Sigmoid colon (tissue), 7 donors: Measurements from ENCODE around the gene TYMS. TPM values are rescaled to one million over a fixed set of nuclear protein-coding genes. Genes with fewer than 3 reads are reported as not detected.

Experiments used
- DNase-seq: peaks from one replicate; pipeline ENCODE4 v3.0.0-alpha.2; 2019
- H3K27ac ChIP-seq, 4 donors: fragments of 200-600 bp; sonication (generic); one replicate each; pipeline ENCODE4 v1.5.1; 2016 to 2019; ENCODE audit warnings: mild to moderate bottlenecking in 1 of 4
- H3K27me3 ChIP-seq, 3 donors: fragments of 200-600 bp; sonication (generic); one replicate each; pipeline ENCODE4 v1.5.1; 2019; ENCODE audit warnings: mild to moderate bottlenecking in 1 of 3
- H3K36me3 ChIP-seq, 4 donors: fragments of 200-600 bp; sonication (generic); one replicate each; pipeline ENCODE4 v1.5.1; 2016 to 2019
- H3K4me1 ChIP-seq, 4 donors: fragments of 200-600 bp; sonication (generic); one replicate each; pipeline ENCODE4 v1.5.1; 2017 to 2019
- H3K4me3 ChIP-seq, 4 donors: fragments of 200-600 bp; sonication (generic); one replicate each; pipeline ENCODE4 v1.5.1; 2017 to 2019; ENCODE audit warnings: mild to moderate bottlenecking in 2 of 4, moderate library complexity in 1 of 4
- H3K9me3 ChIP-seq, 4 donors: fragments of 200-600 bp in 3 of 4; sonication (generic) in 3 of 4; one replicate each; pipeline versions ENCODE4 v1.5.1 to v1.6.1; 2013 to 2019
- CTCF ChIP-seq, 4 experiments: fragments of 450-650 bp in 3 of 4; fragments of 200-600 bp in 1 of 4; IDR thresholded peaks; one replicate each; pipeline ENCODE4 v1.5.1; 2016 to 2019; ENCODE audit warnings: antibody characterized with exemption in 4 of 4, mild to moderate bottlenecking in 3 of 4, moderate library complexity in 2 of 4
- EP300 ChIP-seq, 4 donors: sonication (generic); formaldehyde crosslinking; IDR thresholded peaks; one replicate each; pipeline ENCODE4 v1.6.1; 2017; ENCODE audit warnings: antibody characterized with exemption in 4 of 4
- POLR2A ChIP-seq, 2 donors: fragments of 450-650 bp; IDR thresholded peaks; one replicate each; pipeline ENCODE4 v1.6.1; 2016; ENCODE audit warnings: antibody characterized with exemption in 2 of 2, mild to moderate bottlenecking in 2 of 2, moderate library complexity in 2 of 2
- POLR2AphosphoS5 ChIP-seq, 4 donors: sonication (generic); formaldehyde crosslinking; IDR thresholded peaks; one replicate each; pipeline ENCODE4 v1.6.1; 2017; ENCODE audit warnings: antibody characterized with exemption in 4 of 4
- WGBS, 2 donors: extraction: QIAGEN DNeasy Blood & Tissue Kit; methylation state at CpG; one replicate each; pipeline ENCODE4 v1.1.7; 2013; 5-methylcytosine and 5-hydroxymethylcytosine counted together
- intact Hi-C: fragments of 100-400 bp; cut with DNase I; formaldehyde crosslinking; loops from one replicate; pipeline ENCODE4 v1.15.1; 2023
- polyA plus RNA-seq, 3 donors: library from polyadenylated mRNA; stranded (reverse); fragments of 200-250 nt; gene quantifications; one replicate each; pipeline ENCODE4 v1.2.3, GENCODE V29; 2013
- total RNA-seq, 4 donors: library from RNA; depleted of rRNA; stranded (reverse); fragments of >200 nt; gene quantifications; one replicate each; pipeline ENCODE4 v1.1.0, GENCODE V29; 2016
- donor health status: healthy with polysubstance abuse.
- donor health status: Bipolar disorder and iron deficiency.
- donor health status: healthy.

The TYMS gene
- total and polyA plus RNA-seq, 7 donors = 0.55 to 62.0 (median 3.0) TPM

GRCh38 chr18:671405-671804 lies 14.0 kb downstream of the TYMS start:
- DNase-seq = no peak
- intact Hi-C loops = no loop called here
- peaks cover 0 to 28% (median 23%) of the 10 kb centered on the region in 4 donors for H3K4me1 ChIP-seq
- H3K27me3 ChIP-seq = no peaks in the 10 kb centered on the region
- no peak overlapping the region for H3K27ac ChIP-seq
- no peak overlapping the region for H3K4me3 ChIP-seq
- peaks cover 0 to 13% (median 0%) of the 10 kb centered on the region in 4 donors for H3K36me3 ChIP-seq
- no peak for TF ChIP-seq POLR2A (IDR thresholded peaks at IDR 0.05)
- no peak for TF ChIP-seq CTCF (IDR thresholded peaks at IDR 0.05)
- TF ChIP-seq POLR2AphosphoS5 (IDR thresholded peaks at IDR 0.05) = no peak
- no peak for TF ChIP-seq EP300 (IDR thresholded peaks at IDR 0.05)
- WGBS, 2 donors = 77 to 94% methylated on average over 1 of the region's 1 CpG
- H3K9me3 ChIP-seq = no peaks in the 10 kb centered on the region

- Histone ChIP-seq H3K4me3 (no peak overlapping the region), H3K9me3 (no peaks in the 10 kb centered on the region), H3K27ac (peak overlapping the region in 3 of 4 donors; percentile 30 to 51 (median 48)), H3K4me1 (peaks cover 0 to 28% (median 23%) of the 10 kb centered on the region in 4 donors), H3K36me3 (peaks cover 0 to 31% (median 0%) of the 10 kb centered on the region in 4 donors), H3K27me3 (no peaks in the 10 kb centered on the region)
- intact Hi-C loops = no loop called here
- no peak for DNase-seq
- TF ChIP-seq POLR2AphosphoS5 (IDR thresholded peaks at IDR 0.05) (no peak), POLR2A (IDR thresholded peaks at IDR 0.05) (no peak), CTCF (IDR thresholded peaks at IDR 0.05) (no peak), EP300 (IDR thresholded peaks at IDR 0.05) (no peak)
- WGBS, 2 donors = 88% methylated on average over 3 of the region's 3 CpGs
Observed at GRCh38 chr18:673317-673716, 15.9 kb downstream of the TYMS start.

DNA sequence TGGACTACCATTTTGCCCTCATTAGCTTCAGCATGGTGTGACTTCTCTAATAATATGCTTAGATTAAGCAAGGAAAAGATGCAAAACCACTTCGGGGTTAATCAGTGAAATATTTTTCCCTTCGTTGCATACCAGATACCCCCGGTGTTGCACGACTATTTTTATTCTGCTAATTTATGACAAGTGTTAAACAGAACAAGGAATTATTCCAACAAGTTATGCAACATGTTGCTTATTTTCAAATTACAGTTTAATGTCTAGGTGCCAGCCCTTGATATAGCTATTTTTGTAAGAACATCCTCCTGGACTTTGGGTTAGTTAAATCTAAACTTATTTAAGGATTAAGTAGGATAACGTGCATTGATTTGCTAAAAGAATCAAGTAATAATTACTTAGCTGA lies 16.3 kb downstream of the TYMS start:
- peak overlapping the region in 3 of 4 donors; percentile 30 to 48 (median 39) for H3K27ac ChIP-seq

DNA sequence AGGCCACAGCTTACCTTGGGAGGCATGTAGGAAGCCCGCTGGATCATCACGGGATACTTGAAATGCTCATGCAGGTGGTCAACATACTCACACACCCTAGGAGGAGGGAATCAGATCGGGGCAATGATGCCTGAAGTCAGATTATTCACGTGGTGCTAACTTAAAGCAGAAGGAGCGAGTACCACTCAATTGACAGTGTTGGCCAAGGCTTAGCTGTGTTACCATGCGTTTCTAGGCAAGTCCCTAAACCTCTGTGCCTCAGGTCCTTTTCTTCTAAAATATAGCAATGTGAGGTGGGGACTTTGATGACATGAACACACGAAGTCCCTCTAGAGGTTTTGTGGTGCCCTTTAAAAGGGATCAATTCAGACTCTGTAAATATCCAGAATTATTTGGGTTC lies 17.9 kb downstream of the TYMS start:
- H3K36me3 ChIP-seq = peaks cover 0 to 49% (median 2%) of the 10 kb centered on the region in 4 donors
- no peaks in the 10 kb centered on the region for H3K27me3 ChIP-seq
- H3K4me3 ChIP-seq = no peak overlapping the region
- peaks cover 0 to 28% (median 23%) of the 10 kb centered on the region in 4 donors for H3K4me1 ChIP-seq
- no peaks in the 10 kb centered on the region for H3K9me3 ChIP-seq
- WGBS, 2 donors = 93% methylated on average over 7 of the region's 7 CpGs
- DNase-seq = no peak
- intact Hi-C loops = no loop called here
- H3K27ac ChIP-seq = no peak overlapping the region
- TF ChIP-seq EP300 (IDR thresholded peaks at IDR 0.05) (no peak), POLR2A (IDR thresholded peaks at IDR 0.05) (no peak), CTCF (IDR thresholded peaks at IDR 0.05) (no peak), POLR2AphosphoS5 (IDR thresholded peaks at IDR 0.05) (no peak)

More for the DNA sequence above, 16.3 kb downstream of the TYMS start:
- intact Hi-C loops = no loop called here
- no peak overlapping the region for H3K4me3 ChIP-seq
- WGBS, 2 donors = 65 to 69% methylated on average over 5 of the region's 5 CpGs
- no peaks in the 10 kb centered on the region for H3K27me3 ChIP-seq
- peaks cover 0 to 28% (median 23%) of the 10 kb centered on the region in 4 donors for H3K4me1 ChIP-seq
- TF ChIP-seq POLR2A (IDR thresholded peaks at IDR 0.05) = no peak
- TF ChIP-seq CTCF (IDR thresholded peaks at IDR 0.05) = no peak
- peak in 2 of 4 donors; percentile 45 to 48 for TF ChIP-seq POLR2AphosphoS5 (IDR thresholded peaks at IDR 0.05)
- TF ChIP-seq EP300 (IDR thresholded peaks at IDR 0.05) = no peak
- no peaks in the 10 kb centered on the region for H3K9me3 ChIP-seq
- H3K36me3 ChIP-seq = peaks cover 0 to 36% (median 0%) of the 10 kb centered on the region in 4 donors
- no peak for DNase-seq

- H3K9me3 ChIP-seq = no peaks in the 10 kb centered on the region
- peaks cover 0 to 52% (median 2%) of the 10 kb centered on the region in 4 donors for H3K36me3 ChIP-seq
- no peak for TF ChIP-seq EP300 (IDR thresholded peaks at IDR 0.05)
- no peak for TF ChIP-seq CTCF (IDR thresholded peaks at IDR 0.05)
- no peak for TF ChIP-seq POLR2AphosphoS5 (IDR thresholded peaks at IDR 0.05)
- no peak for TF ChIP-seq POLR2A (IDR thresholded peaks at IDR 0.05)
- intact Hi-C loops = no loop called here
- H3K27ac ChIP-seq = no peak overlapping the region
- WGBS, 2 donors = 85 to 92% methylated on average over 5 of the region's 5 CpGs
- H3K4me3 ChIP-seq = no peak overlapping the region
- H3K4me1 ChIP-seq = peaks cover 0 to 28% (median 23%) of the 10 kb centered on the region in 4 donors
- no peaks in the 10 kb centered on the region for H3K27me3 ChIP-seq
- no peak for DNase-seq
Observed at GRCh38 chr18:676069-676468, 18.6 kb downstream of the TYMS start.
